ENCODE data around the gene CBFA2T3. TPM values are rescaled to one million over a fixed set of nuclear protein-coding genes. Genes with fewer than 3 reads are reported as not detected.

The CBFA2T3 gene
- polyA plus RNA-seq, 1 experiment = not detected

- POLR2A ChIA-PET = no interaction called here
- Histone ChIP-seq H3K27me3 (ENCODE audit: control insufficient read depth, insufficient read depth, low read length) (peaks cover 49% of the 10 kb centered on the region), H3K4me3 (ENCODE audit: low read depth, low read length) (no peak overlapping the region), H3K9me3 (ENCODE audit: control insufficient read depth, insufficient read depth, low read length) (no peaks in the 10 kb centered on the region; the same call in 1 of the 2 replicates), H3K27ac (ENCODE audit: low read depth, low read length) (no peak overlapping the region)
- DNase-seq (ENCODE audit: low read depth, low spot score) = no peak
- CTCF ChIA-PET = interaction anchor here (0.6 kb wide), 1 partner anchor 158 kb away, joined by 6 read pairs; no protein-coding TSS in a partner anchor
- TF ChIP-seq CTCF (IDR thresholded peaks at IDR 0.05; ENCODE audit: low read depth, low read length) = no peak
Measured at GRCh38 chr16:88975511-88976061, 1.4 kb downstream of the CBFA2T3 start.

DNA sequence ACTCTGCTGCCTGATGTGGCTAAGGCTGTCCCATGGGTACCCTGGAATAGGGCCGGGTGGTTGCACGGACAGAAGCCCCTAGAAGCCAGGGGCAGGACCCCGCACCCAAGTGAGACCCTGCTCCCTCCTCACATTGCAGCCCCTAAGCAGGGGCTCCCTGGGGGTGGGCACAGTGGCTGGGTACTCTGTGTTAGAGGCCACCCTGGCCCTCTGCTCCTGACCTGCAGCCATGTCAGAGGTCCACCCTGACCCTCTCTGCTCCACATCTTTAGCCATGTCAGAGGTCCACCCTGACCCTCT lies 2.1 kb downstream of the CBFA2T3 start:
- Histone ChIP-seq H3K9me3 (ENCODE audit: control insufficient read depth, insufficient read depth, low read length) (no peaks in the 10 kb centered on the region; the same call in 1 of the 2 replicates), H3K27ac (ENCODE audit: low read depth, low read length) (no peak overlapping the region), H3K27me3 (ENCODE audit: control insufficient read depth, insufficient read depth, low read length) (peaks cover 54% of the 10 kb centered on the region), H3K4me3 (ENCODE audit: low read depth, low read length) (no peak overlapping the region)
- CTCF ChIA-PET = no interaction called here
- POLR2A ChIA-PET = no interaction called here
- no peak for DNase-seq (ENCODE audit: low read depth, low spot score)
- no peak for TF ChIP-seq CTCF (IDR thresholded peaks at IDR 0.05; ENCODE audit: low read depth, low read length)

DNA sequence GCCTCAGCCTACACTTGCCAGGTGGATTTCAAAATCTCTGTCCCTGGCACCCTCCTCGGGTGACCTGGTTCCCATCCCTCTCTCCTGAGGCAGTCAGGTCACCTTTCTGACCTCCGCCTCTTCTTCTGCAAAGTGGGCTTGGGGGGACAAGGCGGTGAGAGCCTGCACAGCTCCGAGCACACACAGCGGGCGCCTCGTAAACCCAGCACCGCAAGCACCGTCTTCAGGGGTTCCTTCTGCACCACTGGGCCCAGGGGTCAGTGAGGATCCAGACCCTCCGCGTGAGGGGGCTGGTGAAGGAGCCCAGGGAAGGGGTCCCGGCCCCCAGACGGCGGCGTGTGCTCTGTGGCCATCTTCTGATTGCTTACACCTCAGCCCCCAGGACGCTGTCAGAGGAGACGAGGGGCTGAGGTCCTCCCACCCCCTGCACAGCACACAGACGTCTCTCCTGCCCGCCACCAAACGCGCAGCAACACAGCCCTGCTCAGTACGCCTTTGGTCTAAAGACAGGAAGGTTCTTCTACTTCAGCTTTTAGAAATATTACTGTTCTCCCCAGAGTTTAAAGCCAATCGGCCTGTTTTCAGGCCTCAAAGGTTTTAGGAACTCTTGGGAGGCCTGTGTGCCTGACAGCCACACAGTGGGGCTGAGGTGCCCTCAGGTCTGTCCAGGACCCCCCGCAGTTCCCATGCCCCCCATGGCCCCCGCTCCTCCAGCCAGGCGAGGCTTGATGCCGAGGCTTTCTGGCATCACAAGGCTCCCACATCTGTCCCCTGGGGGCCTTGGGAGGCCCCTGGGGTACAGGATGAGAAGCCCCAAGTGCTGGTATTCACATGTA lies 2.7 kb downstream of the CBFA2T3 start:
- no peak overlapping the region for H3K4me3 ChIP-seq (ENCODE audit: low read depth, low read length)
- DNase-seq (ENCODE audit: low read depth, low spot score) = no peak
- no peak overlapping the region for H3K27ac ChIP-seq (ENCODE audit: low read depth, low read length)
- ChIA-PET POLR2A (no interaction called here), CTCF (no interaction called here)
- peaks cover 60% of the 10 kb centered on the region for H3K27me3 ChIP-seq (ENCODE audit: control insufficient read depth, insufficient read depth, low read length)
- H3K9me3 ChIP-seq (ENCODE audit: control insufficient read depth, insufficient read depth, low read length) = no peaks in the 10 kb centered on the region; the same call in 1 of the 2 replicates
- TF ChIP-seq CTCF (IDR thresholded peaks at IDR 0.05; ENCODE audit: low read depth, low read length) = no peak

DNA sequence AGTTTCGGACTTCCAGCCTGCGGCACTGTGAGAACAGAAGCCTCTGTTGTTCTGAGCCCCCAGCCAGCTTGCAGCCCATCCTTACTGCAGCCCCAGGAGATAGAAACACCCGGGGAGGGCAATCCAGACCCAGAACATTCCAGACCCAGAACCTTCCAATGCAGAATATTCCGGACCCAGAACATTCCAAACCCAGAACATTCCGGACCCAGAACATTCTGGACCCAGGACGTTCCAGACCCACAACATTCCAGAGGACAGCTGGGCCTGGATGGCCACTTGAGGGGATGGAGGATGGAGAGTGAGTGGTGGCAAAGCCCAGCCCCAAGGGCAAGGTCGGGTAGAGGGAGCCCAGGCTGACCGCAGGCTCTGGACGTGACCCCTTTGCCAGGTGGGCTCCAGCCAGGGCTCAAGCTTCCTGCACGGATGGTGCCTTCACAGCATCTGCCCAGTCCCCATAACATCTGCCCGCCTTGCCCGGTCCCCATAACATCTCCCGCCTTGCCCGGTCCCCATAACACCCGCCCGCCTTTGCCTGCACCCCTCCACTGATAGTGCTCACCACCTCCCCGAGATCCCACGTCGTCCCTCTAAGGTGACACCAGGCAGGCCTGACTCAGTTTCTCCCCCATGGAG lies 3.5 kb downstream of the CBFA2T3 start:
- Histone ChIP-seq H3K9me3 (ENCODE audit: control insufficient read depth, insufficient read depth, low read length) (no peaks in the 10 kb centered on the region; the same call in 1 of the 2 replicates), H3K27ac (ENCODE audit: low read depth, low read length) (no peak overlapping the region), H3K27me3 (ENCODE audit: control insufficient read depth, insufficient read depth, low read length) (peaks cover 63% of the 10 kb centered on the region), H3K4me3 (ENCODE audit: low read depth, low read length) (no peak overlapping the region)
- no peak for TF ChIP-seq CTCF (IDR thresholded peaks at IDR 0.05; ENCODE audit: low read depth, low read length)
- no peak for DNase-seq (ENCODE audit: low read depth, low spot score)
- ChIA-PET POLR2A (no interaction called here), CTCF (no interaction called here)

- ChIA-PET POLR2A (no interaction called here), CTCF (no interaction called here)
Measured at GRCh38 chr16:88973007-88973410, 4.0 kb downstream of the CBFA2T3 start.

More at GRCh38 chr16:88973007-88973410, 4.0 kb downstream of the CBFA2T3 start:
- Histone ChIP-seq H3K4me3 (ENCODE audit: low read depth, low read length) (no peak overlapping the region), H3K27ac (ENCODE audit: low read depth, low read length) (no peak overlapping the region), H3K9me3 (ENCODE audit: control insufficient read depth, insufficient read depth, low read length) (no peaks in the 10 kb centered on the region; the same call in 1 of the 2 replicates), H3K27me3 (ENCODE audit: control insufficient read depth, insufficient read depth, low read length) (peaks cover 58% of the 10 kb centered on the region)
- no peak for TF ChIP-seq CTCF (IDR thresholded peaks at IDR 0.05; ENCODE audit: low read depth, low read length)
- no peak for DNase-seq (ENCODE audit: low read depth, low spot score)

Data from AG04450 (cell line).